Measurements from ENCODE around the gene CKAP2.
A peak's percentile ranks its signal among the peaks of the same experiment; 100 is the strongest.
"Not testable (repeated sequence)": the region's sequence is repeated elsewhere in the genome, so short reads cannot be mapped to it uniquely, and the experiment has no call there.

Gene CKAP2

DNA sequence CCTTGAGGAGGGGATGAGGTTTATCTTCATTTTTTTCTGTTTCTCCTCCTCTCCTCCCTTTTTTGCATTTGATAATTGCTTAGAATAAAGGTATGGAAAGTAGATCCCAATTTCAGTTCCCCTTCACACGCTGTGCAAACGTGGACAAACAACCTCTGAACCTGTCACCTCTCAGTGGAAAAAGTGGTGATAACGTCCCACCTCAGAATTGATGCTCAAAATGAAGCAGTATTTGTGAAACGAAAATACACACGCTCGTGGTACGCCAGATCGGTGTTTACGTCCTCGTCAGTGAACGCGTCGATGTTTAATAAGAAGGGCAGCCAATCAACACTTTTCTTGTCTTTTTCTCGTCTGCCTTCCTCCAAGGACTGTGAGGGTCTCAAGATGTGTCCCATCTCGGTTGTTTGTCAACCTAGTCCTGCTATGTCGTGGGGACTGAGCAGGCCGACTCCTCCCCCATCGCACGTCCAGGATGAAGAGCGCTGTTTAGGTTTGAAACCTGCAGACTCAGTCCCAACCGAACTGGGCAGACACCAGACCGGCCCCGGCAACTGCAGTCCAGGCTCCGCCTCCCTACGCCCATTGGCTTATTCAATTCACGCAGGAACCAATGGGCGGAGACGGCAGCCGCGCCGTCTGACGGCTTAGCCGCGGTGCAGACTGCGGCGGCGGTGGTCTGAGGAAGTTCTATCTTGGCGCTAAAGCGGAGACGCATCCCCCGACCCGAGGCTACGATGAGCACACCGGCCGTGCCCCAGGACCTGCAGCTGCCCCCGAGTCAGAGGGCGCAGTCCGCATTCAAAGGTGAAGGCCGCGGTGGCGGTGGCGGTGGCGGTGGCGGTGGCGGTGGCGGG lies at the start of gene CKAP2:
TSS of gene CKAP2 (plus strand) at position 659 of the 857 bp plus-strand sequence. CDS start at position 738, 79 bp downstream.
- DNase-seq (peak; percentile 92), ATAC-seq (peak; percentile 83)

DNA sequence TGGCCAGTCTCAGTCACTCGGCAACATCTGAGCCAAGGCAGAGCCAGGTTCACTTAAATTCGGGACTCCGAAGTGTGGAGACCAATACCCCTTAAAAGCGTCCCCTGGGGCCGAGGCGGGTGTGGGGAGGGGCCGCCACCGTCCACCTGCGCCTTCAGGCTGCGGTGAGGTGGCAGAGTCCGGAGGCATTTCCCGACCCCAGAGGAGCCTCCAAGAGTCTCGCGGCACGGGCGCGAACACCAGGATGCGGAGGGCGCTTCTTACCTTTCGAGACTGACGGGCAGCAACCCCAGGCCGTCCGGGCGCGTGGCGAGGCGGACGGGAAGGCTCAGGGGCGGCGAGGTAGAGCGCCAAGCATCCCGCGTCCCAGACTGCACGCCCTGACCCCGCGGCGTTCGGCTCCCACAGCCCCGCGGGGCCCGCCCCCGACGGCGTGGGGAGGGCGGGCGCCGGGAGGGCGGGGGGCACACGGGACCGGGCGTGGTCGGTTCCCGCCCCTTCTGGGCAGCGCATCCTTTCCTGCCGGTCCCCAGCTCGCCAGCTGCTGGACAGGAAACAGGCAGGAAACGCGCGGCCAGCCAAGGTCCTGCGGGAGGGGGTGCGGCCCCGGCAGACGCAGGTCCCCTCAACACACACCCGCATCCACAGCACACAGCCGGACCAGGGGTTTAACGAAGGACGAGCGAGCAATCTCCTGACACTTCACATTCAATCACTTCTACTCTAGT lies 49.3 kb upstream of the CKAP2 start, which contains the start of gene THSD1:
TSS of gene THSD1 (minus strand) at position 406 of the 728 bp plus-strand sequence. CDS start 3,572 bp downstream, outside the sequence.
- DNase-seq (peak; percentile 13), ATAC-seq (peak; percentile 74)

GRCh38 chr13:52406629-52407028 lies 48.6 kb upstream of the CKAP2 start:
- DNase-seq (no peak), ATAC-seq (no peak)

GRCh38 chr13:52407436-52407835 lies 47.8 kb upstream of the CKAP2 start:
- not testable (repeated sequence) for ATAC-seq, DNase-seq

- not testable (repeated sequence) for ATAC-seq, DNase-seq
Observed at GRCh38 chr13:52408071-52408658, 47.1 kb upstream of the CKAP2 start.

- ATAC-seq (peak; percentile 52), DNase-seq (no peak)
Observed at GRCh38 chr13:52411629-52412028, 43.6 kb upstream of the CKAP2 start.

DNA sequence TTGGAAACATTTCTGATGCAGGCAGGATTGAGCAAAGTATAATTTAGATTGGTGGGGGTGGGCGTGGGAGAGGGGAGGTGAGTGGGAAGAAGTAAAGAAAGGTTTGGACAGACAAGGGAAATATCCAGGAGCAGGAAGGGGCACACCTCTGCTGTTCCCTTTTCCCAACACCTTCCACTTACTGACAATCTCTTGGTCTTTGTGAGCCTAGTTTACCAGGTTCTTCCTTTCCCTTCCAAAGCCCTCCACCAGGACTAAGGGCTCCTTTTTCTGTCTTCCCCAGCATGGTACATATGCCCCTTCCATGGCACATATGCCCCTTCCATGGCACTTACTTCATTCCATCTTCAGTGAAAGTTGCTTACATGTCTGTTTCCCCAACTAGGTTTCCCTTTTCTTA lies 43.1 kb upstream of the CKAP2 start:
- ATAC-seq, result no peak
- DNase-seq, result no peak

DNA sequence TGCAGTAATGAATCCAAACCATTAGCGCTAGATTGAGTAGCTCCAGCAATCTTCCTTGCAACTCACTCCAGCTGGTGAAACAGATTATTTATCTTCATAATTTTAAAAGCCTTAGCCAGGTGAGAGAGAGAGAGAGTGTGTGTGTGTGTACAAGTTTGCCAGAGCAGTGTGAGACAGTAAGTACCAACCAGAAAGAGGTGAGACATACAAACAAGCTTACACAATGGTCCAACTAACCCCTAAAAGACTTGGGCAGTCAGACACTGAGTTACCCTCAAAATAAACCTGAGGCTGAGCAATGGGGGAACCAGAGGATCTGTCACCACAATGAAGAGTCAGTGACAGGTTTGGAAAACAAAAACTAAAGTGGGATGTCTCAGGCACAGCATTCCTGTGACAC lies 41.2 kb upstream of the CKAP2 start:
- DNase-seq, result no peak
- no peak for ATAC-seq

- DNase-seq (no peak), ATAC-seq (no peak)
Observed at GRCh38 chr13:52414963-52415362, 40.3 kb upstream of the CKAP2 start.

DNA sequence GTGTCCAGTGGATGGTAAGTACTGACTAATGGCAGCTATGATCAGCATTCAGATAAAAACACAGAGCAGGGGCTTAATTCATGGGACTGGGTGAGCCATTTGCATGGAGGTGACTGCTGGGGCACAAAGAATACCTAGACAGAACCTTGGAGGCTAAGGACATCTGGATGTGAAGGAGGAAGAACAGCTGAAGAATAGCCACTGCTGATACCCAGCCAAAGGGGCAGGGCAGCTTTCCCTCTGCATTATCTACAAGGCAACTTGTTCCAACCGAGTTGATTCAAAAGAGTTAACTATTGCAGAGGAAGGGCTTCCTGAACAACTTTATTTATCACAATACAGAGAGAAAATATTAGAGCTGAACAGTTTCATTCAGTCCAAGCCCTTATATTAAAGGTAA lies 36.2 kb upstream of the CKAP2 start:
- DNase-seq, result no peak
- no peak for ATAC-seq

DNA sequence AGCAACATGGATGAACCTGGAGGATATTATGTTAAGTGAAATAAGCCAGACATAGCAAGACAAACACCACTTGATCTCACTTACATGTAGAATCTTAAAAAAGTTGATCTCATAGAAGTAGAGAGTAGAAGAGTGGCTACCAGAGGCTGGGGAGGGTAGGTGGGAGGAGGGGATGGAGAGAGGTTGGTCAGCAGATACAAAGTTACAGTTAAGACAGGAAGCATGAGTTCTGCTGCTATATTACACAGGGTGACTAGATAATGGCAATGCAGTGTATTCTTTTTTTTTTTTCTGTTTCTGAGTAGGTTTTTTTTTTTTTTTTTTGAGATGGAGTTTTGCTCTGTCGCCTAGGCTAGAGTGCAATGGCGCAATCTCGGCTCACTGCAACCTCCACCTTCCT lies 34.1 kb upstream of the CKAP2 start:
- no peak for DNase-seq
- no peak for ATAC-seq

DNA sequence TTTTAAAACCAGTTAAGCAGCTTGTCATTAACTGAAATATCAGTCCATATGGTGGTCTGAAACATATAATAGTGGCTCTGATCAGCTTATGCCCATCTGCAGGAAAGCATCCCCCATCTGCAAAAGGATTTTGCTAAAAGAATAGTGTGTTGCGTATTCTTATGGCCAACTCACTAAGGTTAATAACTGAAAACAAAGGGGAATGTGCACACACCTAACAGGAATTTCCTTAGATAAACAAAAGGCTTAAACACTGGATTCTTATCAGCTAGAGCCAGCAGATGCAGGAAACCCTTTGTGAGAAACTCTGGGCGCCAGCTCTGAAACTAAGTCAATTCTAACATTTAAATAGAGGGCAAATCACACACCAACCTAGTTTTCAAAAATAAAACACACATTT lies 27.0 kb upstream of the CKAP2 start:
- ATAC-seq (no peak), DNase-seq (no peak)

GRCh38 chr13:52432456-52432855 lies 22.8 kb upstream of the CKAP2 start:
- DNase-seq (no peak), ATAC-seq (no peak)

- no peak for DNase-seq
- ATAC-seq, result no peak
Observed at GRCh38 chr13:52446265-52446664, 9.0 kb upstream of the CKAP2 start.

DNA sequence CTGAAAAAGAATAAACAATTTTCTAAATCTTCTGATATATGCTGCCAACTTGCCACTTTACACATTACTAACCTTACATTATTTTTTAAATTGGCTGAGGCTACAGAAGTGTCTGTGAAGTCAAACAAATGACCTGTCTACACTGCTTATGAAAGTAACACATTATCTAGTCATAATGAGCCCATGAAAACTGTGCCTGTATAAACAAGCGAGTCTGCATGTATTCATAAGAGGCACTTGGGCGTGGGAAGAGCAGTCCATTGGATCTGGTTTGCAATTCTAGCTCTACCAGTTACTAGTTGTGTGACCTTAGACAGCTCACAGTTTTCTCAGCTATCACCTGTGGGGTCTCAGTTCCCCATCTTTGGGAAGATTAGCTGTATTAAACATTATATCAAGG lies 7.9 kb upstream of the CKAP2 start:
- DNase-seq (no peak), ATAC-seq (no peak)

GRCh38 chr13:52447815-52448552 lies 7.3 kb upstream of the CKAP2 start:
- no peak for DNase-seq
- no peak for ATAC-seq

GRCh38 chr13:52449331-52450011 lies 5.8 kb upstream of the CKAP2 start:
- ATAC-seq (no peak), DNase-seq (no peak)

DNA sequence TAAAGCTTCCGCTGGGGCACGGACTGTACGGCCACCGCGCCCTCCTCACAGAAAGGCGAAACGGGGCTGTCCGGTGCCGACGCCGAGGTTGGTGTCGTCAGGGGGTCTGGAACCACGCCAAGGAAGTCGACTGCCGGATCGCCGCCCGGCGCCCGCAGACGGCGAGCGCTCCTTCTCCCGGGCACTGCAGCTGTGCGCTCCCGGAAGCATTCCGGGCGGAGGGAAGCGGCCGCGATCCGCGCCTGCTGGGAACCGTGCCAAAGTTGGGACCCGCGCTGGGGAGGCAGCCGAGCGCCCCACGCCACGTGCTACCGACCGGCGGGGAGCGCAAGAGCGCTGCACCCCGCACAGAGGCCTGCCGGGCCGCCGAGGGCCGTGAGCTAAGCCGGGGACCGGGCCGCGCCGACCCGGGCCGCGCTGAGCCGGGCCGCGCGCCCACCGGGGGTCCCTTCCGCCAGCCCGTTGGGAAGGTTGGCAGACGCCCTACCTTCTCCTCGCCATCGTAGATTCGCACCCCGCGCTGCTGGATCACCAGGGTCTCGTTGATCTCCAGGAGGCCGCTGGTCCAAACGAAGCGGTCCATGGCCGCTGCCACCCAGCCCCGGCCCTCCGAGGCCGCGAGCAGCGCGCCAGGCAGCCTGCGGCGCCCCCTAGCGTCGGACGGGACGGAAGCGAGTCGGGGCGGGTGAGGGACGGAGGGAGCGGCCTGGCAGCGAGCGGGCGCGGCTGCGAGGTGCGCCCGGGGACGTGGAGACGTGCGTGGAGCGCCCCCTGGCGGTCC lies 5.1 kb upstream of the CKAP2 start, which contains the start of gene VPS36:
TSS of gene VPS36 (minus strand) at position 623 of the 781 bp plus-strand sequence. CDS start at position 583, 40 bp downstream.
- DNase-seq, result peak; percentile 97

DNA sequence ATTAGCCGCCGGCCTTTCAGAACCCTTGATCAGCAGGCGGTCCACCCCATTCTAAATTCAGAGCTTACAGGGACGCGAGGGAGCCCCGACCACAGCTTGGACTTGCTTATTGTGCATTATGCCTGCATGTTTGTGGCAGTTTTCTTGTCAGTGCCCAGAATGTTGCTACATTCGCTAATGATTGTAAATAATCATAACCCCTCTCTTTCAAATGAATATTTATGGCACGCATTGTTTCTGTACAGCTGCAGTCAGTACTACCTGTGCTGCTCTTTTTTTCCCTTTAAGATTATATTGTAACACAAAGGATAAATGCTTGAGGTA lies 4.5 kb upstream of the CKAP2 start:
- ATAC-seq (no peak), DNase-seq (no peak)

More for the DNA sequence above, 5.1 kb upstream of the CKAP2 start, which contains the start of gene VPS36:
- peak; percentile 86 for ATAC-seq

DNA sequence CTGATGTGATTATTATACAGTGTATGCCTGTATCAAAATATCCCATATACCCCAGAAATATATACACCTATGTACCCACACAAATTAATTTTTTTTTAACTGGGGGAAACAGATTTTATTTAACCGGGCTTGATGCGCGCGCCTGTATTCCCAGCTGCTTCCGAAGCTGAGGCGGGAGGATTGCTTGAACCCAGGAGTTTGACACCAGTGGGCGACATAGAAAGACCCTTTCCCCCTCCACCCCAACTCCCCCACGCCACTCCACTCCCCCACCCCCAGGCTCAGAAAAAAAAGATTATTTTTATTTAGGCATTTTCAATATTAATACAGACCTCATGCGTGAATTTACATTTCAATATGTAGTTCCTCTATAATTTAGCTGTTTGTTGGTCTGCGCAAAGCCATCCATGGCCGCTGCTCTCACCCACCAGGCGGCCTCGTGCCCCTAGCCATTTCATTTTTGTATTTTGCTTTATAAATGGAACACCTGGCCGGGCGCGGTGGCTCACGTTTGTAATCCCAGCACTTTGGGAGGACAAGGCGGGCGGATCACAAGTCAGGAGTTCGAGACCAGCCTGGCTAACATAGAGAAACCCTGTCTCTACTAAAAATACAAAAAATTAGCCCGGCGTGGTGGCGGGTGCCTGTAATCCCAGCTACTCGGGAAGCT lies 4.0 kb upstream of the CKAP2 start:
- no peak for ATAC-seq
- DNase-seq, result no peak

Measured in stimulated activated naive CD8-positive, alpha-beta T cell treated with anti-CD3 and anti-CD28 coated beads, Interleukin-15, Interleukin-2, amounts not matched to agents 100 U/mL and 50 U/mL, for 24 hours (primary cell).